ENCODE results near the gene OOEP.

OOEP gene

DNA sequence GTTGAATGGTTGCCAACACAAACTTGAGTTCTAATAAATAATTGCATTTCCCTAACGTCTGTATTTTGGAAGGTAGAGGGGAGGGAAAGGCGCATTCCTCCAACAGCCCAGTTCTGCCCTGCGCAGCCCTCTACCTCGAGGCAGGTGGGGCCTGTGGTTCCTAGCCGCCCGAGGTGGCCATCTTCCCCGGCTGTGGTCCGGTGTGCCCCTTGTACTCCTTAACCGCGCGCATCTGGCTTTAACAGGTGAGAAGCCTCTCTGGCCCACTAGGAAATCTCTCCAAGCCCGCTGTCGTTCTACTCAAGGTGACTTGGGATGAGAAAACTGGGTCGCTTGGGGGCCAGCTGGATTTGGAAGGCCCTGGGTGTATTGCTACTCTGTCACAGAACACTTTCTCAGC is 5.6 kb downstream of the OOEP start:
- DNase-seq = no peak

DNA sequence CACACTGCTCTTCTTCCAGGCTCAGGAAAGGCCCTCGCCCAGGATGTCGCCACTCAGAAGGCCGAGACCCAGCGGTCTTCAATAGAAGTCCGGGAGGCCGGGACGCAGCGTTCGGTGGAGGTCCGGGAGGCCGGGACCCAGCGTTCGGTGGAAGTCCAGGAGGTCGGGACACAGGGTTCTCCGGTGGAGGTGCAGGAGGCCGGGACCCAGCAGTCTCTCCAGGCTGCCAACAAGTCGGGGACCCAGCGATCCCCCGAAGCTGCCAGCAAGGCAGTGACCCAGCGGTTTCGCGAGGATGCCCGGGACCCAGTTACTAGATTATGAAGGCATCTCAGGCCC is 6.2 kb downstream of the OOEP start:
- no peak for DNase-seq

DNA sequence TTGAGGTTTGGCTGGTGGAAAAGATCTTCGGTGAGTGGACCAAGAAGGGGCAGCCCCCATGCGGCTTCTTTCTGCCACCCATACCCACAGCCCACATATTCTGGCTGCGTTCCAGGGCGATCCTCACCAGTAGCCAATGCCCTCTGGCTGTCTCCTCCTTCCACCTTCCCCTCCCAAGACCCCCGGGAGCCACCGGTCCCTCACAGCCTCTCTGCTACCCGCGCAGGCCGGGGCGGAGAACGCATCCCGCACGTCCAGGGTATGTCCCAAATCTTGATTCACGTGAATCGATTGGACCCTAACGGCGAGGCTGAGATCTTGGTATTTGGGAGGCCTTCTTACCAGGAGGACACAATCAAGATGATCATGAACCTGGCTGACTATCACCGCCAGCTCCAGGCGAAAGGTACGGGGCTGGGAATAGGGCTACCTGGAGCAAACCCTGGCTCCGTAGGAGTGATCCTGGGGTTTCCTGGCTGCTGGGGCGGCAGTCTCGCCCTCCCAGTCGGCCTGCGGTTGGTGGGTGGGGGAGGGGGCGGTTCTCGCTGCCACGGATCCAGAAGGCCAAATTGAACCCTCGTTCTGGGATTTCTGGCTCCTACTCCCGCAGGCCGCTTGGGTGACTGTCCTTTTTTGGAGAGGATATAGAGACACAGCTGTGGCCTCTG is 6.7 kb downstream of the OOEP start:
- no peak for DNase-seq

DNA sequence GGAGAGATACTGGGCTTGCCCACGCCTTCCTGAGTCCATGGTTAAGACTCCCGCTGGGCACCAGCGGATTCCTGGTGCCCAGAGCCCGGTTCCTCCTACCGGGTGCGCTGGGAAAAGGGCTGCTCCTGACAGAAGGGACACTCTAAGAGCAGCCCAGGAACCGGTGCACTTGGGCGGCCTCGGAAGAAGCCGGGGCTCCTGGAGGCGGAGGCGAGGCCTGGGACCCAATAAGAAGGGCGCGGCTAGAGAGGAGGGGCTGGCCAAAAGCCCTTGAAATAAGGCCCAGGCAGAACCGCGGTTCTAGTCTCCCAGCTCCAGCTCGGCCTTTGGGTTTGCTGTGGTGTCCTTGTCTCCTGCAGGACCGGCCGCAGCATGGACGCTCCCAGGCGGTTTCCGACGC is 7.3 kb downstream of the OOEP start, which contains the start of gene KHDC3L:
TSS of gene KHDC3L (plus strand) at position 301 of the 400 bp plus-strand sequence. CDS start at position 373, 72 bp downstream.
- no peak for DNase-seq

DNA sequence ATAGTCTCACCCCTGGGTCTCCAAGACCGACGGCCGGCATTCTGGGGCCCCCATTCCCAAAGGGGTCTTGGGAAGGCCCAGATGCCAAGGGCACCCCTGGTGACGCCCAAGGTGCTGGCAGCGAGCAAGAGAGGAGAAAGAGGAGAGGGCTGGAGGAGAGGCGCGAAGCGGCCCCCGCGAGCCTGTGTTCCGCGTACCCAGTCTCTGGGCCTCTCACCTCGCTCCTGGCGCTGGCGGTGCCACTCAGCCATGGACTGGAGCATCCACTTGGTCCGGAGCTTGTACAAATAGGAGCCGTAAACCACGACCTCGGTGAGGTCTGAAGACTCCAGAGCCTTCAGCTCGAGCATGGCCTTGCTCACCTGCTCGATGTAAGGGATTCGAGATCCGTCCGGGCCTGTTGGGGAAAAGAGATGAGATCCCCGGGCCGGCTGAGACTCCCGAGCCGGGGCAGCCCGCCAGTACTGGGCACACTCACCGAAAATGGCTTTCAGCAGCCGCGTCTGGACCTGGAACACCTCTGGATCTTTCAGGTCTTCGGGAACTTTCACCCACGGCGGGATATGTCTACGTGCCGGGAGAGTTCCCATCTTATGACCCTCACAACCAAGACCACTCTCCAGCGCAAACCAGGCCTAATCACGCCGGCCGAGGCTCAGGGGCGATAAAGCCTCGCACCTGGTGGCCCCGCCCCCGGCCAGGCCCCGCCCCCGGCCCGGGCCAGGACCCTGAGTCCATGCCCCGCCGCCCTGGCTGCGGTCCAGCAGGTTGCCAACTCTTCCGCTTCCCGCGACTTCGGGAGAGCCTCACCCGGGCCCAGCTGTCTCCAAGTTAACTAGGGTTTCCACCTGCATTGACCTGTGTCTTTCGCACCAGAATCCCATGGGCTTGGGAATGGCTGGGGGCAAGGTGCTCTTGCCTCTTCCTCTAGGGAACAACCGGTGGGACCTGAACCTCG is 15.8 kb downstream of the OOEP start, which contains the start of gene DPPA5:
TSS of gene DPPA5 (minus strand) at position 641 of the 958 bp plus-strand sequence. CDS start at position 590, 51 bp downstream.
- no peak for DNase-seq

DNA sequence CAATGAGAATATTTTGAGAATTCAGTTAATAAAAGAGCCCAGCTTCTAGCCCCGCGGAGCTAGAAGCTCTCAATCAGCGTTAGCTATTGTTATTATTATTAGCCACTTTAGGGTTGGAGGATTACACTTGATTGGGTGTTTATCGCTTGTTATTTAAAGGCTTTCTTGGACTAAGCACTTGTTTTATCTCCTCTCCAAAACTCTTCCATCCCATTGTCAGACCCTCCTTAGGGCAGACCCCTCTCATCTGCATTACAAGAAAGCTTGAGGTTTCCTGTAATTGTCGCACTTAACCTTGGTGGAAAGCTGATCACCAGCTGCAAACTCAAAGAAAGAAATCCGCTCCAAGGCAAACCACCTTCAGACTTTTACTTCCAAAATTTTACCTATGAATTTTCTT is 20.4 kb downstream of the OOEP start:
- no peak for DNase-seq

DNA sequence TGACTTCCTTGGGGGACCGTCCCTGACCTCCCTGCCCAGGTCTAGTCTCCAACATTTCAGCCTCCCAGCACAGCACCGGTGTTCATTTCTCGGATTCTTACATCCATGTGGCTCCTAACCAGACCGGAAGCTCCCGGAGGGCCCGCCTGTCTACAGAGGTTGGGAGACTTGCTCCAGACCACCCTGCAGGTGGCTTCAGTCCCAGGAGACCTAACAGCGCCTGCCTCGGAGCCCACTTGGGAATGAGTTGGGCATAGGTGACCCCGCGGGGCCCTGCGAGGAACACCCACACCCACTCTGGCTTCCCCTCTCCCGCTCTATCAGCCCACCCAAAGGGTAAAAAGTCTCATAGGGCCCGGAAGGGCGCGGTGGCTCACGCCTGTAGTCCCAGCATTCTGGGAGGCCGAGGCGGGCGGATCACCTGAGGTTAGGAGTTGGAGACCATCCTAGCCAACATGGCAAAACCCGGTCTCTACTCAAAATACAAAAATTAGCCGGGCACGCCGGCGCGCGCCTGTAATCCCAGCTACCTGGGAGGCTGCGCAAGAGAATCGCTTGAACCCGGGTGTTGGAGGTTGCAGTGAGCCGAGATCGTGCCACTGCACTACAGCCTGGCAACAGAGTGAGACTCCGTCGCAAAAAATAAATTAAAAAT is 21.0 kb downstream of the OOEP start:
- no peak for DNase-seq

DNA sequence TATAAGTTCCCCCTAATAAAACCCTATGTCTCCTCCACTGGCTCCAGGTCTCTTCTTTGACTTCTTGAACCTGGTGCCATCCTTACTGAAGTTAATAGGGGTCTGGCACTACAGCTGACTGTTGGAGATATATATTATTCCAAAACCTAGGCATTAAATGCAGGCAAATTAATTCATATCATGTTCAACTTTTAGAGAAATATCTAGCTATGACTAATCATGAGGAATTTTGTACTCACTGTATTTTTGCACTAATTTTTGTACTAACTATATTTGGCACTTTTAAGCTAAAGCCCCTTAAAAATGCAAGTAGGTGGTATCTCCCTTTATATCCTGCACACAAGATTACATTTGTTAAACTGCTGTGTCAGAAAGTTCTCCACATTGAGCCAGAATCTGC is 26.5 kb downstream of the OOEP start:
- no peak for DNase-seq

DNA sequence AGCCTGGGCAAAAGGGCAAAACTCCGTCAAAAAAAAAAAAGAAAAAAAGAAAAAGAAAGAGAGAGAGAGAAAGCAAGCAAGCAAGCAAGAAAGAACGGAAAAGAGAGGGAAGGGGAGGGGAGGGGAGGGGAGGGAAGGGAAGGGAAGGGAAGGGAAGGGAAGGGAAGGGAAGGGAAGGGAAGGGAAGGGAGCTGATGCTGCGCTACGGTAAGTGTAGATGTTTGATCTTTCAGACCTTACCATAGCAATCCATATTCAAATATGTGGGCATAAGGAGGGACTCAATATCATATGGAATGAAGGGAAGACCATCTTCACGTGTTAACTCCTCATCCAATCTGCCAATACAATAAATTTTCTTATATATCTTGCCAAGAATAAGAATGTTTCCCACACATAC is 27.5 kb downstream of the OOEP start:
- no peak for DNase-seq

DNA sequence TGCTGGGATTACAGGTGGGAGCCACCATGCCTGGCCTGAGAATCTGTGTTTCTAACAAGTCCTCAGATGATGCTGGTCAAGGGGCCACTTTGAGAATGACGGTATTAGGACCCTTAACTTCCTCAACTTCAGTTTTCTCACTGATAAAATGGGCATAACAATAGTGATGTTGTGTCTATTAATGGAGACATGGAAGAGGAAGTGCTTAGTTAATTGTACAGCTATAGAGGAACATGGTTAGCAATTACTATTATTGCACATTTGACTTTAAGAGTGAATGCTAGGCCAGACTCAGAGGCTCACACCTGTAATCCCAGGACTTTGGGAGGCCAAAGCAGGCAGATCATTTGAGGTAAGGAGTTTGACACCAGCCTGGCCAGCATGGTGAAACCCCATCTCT is 28.4 kb downstream of the OOEP start:
- no peak for DNase-seq

DNA sequence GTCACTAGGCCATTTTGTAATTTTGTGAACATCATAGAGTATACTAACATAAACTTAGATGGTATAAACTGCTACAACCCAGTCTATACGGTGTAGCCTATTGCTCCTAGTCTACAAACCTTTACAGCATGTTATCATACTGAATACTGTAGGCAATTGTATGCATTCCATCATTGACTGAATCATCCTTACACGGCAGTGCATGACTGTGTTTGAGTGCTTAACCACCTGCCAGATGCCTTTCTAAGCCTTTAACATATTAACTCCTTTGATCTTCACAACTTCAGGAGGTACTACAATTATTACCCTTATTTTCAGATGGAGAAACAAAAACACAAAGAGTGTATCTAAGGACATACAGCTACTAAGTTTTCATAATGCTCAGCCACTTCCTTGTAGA is 29.6 kb downstream of the OOEP start:
- no peak for DNase-seq

DNA sequence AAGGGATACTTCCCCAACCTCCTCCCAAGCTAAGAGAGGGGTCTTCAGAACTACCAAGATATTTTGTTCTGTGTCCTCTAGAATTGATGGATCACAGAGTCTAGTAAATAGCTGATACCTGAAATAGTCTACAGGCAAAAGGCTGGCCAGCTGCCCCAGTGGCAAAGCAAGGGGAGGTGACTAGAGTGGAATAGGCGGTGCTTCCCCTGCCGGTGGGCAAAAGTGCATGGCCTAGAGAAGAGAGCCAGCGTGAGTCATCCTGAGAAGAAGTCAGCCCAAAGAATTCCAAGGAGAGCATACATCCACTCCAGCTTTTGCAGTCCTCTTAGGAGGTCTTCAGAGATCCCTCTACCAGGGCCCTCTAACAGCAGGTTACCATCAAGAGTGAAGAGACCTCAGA is 30.4 kb downstream of the OOEP start:
- no peak for DNase-seq

DNA sequence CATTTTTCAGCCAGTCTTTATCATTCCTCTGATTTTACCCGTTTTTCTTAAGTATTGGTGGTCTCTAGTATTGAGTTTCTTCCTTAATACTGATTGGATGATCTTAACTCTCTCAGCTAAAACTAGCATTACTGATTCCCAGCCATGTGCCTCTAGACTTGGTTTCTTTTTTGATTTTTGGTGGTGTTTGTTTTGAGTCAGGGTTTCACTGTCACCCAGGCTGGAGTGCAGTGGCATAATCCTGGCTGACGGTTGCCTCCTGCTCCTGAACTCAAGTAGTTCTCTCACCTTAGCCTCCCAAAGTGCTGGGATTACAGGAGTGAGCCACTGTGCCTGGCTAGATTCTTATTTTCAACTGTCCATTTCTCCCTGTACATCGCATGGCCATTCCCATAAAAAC is 40.5 kb downstream of the OOEP start:
- no peak for DNase-seq

DNA sequence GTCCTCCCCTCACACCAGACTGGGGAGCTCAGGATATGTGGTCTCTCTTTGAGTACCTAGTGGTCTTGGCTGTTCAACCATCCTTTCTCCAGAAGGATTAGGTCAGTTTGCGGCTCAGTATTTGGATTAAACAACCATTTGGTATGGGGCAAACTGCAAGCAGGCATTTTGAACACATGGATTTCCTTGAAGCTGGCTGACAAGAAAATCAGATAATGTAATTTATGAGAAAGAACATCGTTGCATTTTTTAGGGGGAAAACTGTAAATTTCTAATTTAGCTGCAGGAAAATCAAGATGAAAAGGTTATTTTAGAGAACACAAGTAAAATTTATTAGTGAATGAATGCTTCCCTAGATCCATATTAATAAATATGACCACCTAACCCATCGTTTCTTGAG is 40.9 kb downstream of the OOEP start:
- DNase-seq = no peak

DNA sequence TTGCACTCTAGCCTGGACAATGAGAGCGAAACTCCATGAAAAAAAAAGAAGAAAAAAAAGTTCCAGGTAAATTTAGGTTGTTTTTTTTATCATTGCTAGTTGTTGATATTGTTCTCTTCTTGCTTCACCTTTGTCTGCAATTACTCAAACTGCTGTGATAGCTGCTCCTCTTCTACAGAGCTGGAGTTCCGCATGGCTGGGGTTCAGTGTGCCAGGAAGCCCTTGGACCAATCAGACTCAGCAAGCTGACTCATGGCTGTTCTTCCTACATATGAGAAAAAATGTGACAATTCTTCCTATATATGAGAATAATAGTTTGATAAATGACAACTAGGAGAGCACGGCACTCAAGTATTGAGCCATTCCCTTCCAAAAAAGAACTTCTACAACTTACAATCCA is 44.0 kb downstream of the OOEP start:
- no peak for DNase-seq

DNA sequence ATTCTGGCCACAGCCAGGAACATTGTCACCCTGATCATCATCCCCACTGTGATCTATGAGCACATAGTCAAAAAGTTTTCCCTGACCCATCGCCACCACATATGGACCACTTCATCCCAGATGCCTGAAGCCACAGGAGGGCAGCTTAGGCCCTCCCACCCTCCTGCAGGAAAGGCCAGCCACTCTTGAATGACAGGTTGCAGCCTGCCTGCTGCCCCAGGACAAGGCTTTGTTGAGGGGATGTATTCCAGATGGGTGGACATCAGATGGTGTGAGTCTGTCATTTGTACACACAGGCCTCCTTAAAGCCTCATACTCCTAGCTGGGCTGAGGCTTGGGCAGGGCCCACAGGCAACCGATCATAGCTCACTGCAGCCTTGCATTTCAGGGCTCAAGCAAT is 46.4 kb downstream of the OOEP start:
- no peak for DNase-seq

All from femur (tissue), 1 donor.